Measurements from ENCODE around the gene BASP1.

Gene BASP1

GRCh38 chr5:17228821-17229291 is 11.4 kb downstream of the BASP1 start:
- no peak overlapping the region for H3K4me3 ChIP-seq (ENCODE audit: low read depth, low read length)
- DNase-seq (ENCODE audit: low read depth), result peak; percentile 78
- TF ChIP-seq CTCF (conservative IDR thresholded peaks at IDR 0.05; ENCODE audit: low read depth, low read length), result no peak

- TF ChIP-seq CTCF (conservative IDR thresholded peaks at IDR 0.05; ENCODE audit: low read depth, low read length), result no peak
- H3K4me3 ChIP-seq (ENCODE audit: low read depth, low read length), result no peak overlapping the region
- no peak for DNase-seq (ENCODE audit: low read depth)
Observed at GRCh38 chr5:17229313-17229712, 11.9 kb downstream of the BASP1 start.

GRCh38 chr5:17230191-17230590 is 12.8 kb downstream of the BASP1 start:
- no peak for DNase-seq (ENCODE audit: low read depth)
- no peak overlapping the region for H3K4me3 ChIP-seq (ENCODE audit: low read depth, low read length)
- TF ChIP-seq CTCF (conservative IDR thresholded peaks at IDR 0.05; ENCODE audit: low read depth, low read length), result no peak

GRCh38 chr5:17230808-17231525 is 13.5 kb downstream of the BASP1 start:
- no peak for TF ChIP-seq CTCF (conservative IDR thresholded peaks at IDR 0.05; ENCODE audit: low read depth, low read length)
- DNase-seq (ENCODE audit: low read depth), result no peak
- H3K4me3 ChIP-seq (ENCODE audit: low read depth, low read length), result no peak overlapping the region

- no peak overlapping the region for H3K4me3 ChIP-seq (ENCODE audit: low read depth, low read length)
- no peak for TF ChIP-seq CTCF (conservative IDR thresholded peaks at IDR 0.05; ENCODE audit: low read depth, low read length)
- DNase-seq (ENCODE audit: low read depth), result no peak
Observed at GRCh38 chr5:17232405-17232804, 15.0 kb downstream of the BASP1 start.

- H3K4me3 ChIP-seq (ENCODE audit: low read depth, low read length), result no peak overlapping the region
- no peak for TF ChIP-seq CTCF (conservative IDR thresholded peaks at IDR 0.05; ENCODE audit: low read depth, low read length)
- DNase-seq (ENCODE audit: low read depth), result no peak
Observed at GRCh38 chr5:17233488-17233887, 16.1 kb downstream of the BASP1 start.

GRCh38 chr5:17234374-17234773 is 16.9 kb downstream of the BASP1 start:
- no peak for TF ChIP-seq CTCF (conservative IDR thresholded peaks at IDR 0.05; ENCODE audit: low read depth, low read length)
- DNase-seq (ENCODE audit: low read depth), result no peak
- H3K4me3 ChIP-seq (ENCODE audit: low read depth, low read length), result no peak overlapping the region

Data from choroid plexus epithelial cell (primary cell).